Measurements from ENCODE around the gene RNFT2.

RNFT2 gene

GRCh38 chr12:116843085-116843484, 105.0 kb downstream of the RNFT2 start:
- TF ChIP-seq CTCF (IDR thresholded peaks at IDR 0.05): no peak
- Histone ChIP-seq H3K9me3 (no peaks in the 10 kb centered on the region), H3K36me3 (no peaks in the 10 kb centered on the region), H3K4me3 (no peak overlapping the region), H3K27me3 (no peaks in the 10 kb centered on the region), H3K27ac (no peak overlapping the region), H3K4me1 (no peaks in the 10 kb centered on the region)
- DNase-seq: no peak
- intact Hi-C loops (cut with DNase I; ENCODE audit: low total_unique reads): no loop called here

DNA sequence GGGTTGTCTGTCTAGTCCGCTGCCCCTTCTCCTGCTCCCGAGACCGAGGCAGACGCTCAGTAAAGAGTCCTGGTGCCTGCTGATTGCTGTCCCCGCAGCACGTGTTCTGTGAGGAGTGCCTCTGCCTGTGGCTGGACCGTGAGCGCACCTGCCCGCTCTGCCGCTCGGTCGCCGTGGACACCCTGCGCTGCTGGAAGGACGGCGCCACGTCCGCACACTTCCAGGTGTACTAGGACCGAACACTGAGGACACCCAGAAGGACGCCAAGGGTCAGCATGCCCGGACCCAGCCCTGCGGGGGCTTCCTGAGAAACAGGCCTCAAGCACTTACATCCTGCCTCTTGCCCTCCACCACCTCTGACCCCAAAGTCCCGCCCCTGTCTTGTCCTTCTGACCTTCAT, 111.1 kb downstream of the RNFT2 start:
- H3K4me3 ChIP-seq: no peak overlapping the region
- peaks cover 0 to 7% of the 10 kb centered on the region in 2 donors for H3K27me3 ChIP-seq
- intact Hi-C loops (cut with DNase I; ENCODE audit: low total_unique reads): no loop called here
- TF ChIP-seq CTCF (IDR thresholded peaks at IDR 0.05): no peak
- H3K9me3 ChIP-seq: no peaks in the 10 kb centered on the region
- no peak for DNase-seq
- no peaks in the 10 kb centered on the region for H3K36me3 ChIP-seq
- H3K27ac ChIP-seq: no peak overlapping the region
- no peaks in the 10 kb centered on the region for H3K4me1 ChIP-seq

DNA sequence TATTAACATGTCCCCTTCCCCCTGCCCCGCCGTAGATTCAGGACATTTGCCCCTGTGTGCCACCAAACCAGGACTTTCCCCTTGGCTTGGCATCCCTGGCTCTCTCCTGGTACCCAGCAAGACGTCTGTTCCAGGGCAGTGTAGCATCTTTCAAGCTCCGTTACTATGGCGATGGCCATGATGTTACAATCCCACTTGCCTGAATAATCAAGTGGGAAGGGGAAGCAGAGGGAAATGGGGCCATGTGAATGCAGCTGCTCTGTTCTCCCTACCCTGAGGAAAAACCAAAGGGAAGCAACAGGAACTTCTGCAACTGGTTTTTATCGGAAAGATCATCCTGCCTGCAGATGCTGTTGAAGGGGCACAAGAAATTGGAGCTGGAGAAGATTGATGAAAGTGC, 114.2 kb downstream of the RNFT2 start:
- no peak for DNase-seq
- Histone ChIP-seq H3K27me3 (peaks cover 0 to 18% of the 10 kb centered on the region in 2 donors), H3K36me3 (no peaks in the 10 kb centered on the region), H3K4me1 (no peaks in the 10 kb centered on the region), H3K9me3 (no peaks in the 10 kb centered on the region), H3K4me3 (no peak overlapping the region), H3K27ac (no peak overlapping the region)
- intact Hi-C loops (cut with DNase I; ENCODE audit: low total_unique reads): no loop called here
- no peak for TF ChIP-seq CTCF (IDR thresholded peaks at IDR 0.05)

DNA sequence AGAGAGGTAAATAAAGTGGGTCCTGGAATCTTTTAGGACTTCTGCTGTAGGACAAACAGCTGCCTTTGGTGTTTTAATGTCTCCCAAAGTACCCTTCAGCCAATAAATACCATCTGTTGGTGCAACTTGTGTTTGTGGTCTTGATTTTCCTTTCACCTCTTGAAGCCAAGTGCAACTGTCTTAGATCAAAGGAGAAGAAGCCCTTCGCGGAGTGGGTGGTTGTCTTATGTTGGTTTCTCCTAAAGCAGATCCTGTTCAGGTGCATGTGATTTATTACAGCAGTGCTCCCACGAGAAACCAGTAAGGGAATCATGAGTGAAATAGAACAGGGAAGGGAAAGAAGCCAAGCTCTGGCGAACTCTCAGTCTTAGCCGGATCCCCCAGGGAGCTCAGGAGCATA, 115.4 kb downstream of the RNFT2 start:
- no peak for DNase-seq
- no peak for TF ChIP-seq CTCF (IDR thresholded peaks at IDR 0.05)
- Histone ChIP-seq H3K9me3 (no peaks in the 10 kb centered on the region), H3K4me3 (no peak overlapping the region), H3K36me3 (no peaks in the 10 kb centered on the region), H3K4me1 (no peaks in the 10 kb centered on the region), H3K27me3 (peaks cover 0 to 18% of the 10 kb centered on the region in 2 donors), H3K27ac (no peak overlapping the region)
- intact Hi-C loops (cut with DNase I; ENCODE audit: low total_unique reads): no loop called here

DNA sequence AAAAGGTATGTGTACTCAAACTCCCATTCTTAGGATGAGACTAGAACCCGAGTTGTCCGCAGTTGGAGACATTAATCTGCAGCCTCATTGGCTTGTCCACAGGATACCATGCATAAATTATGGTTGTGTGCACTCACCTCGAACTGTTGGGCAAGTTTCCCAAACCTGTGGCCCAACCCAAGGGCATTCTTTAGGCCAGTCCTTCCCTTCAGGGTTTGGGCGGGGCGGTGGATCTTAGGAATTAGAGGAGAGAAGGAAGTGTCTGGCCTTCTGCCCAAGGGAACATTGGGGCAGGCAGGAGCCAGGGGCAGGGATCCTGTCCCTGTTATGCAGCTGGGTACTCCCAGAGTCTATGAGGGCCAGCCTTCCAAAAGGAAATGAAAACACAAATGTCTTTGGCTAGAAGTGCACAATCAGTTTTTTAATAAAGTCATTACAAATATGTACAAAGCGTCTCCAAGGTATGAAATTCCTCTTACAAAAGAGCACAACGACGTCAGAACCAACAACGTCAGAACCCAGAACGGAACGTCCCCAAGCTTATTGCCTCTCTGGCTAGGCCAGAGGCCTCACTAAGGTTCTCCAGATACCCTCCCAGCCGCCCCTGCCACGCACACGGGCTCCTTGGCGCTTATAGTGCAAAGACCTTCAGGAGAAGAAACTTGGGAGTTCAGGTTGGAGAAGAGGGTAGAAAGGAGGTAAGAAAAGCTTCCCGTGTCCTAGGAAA, 117.8 kb downstream of the RNFT2 start:
- Histone ChIP-seq H3K4me1 (peaks cover 0 to 17% (median 16%) of the 10 kb centered on the region in 4 donors), H3K27ac (no peak overlapping the region), H3K4me3 (no peak overlapping the region), H3K36me3 (no peaks in the 10 kb centered on the region), H3K27me3 (peaks cover 0 to 18% of the 10 kb centered on the region in 2 donors), H3K9me3 (no peaks in the 10 kb centered on the region)
- DNase-seq: no peak
- no peak for TF ChIP-seq CTCF (IDR thresholded peaks at IDR 0.05)
- intact Hi-C loops (cut with DNase I; ENCODE audit: low total_unique reads): no loop called here
